Measurements from ENCODE around the gene CNIH1.
"Not testable (repeated sequence)": the region's sequence is repeated elsewhere in the genome, so short reads cannot be mapped to it uniquely, and the experiment has no call there.

Gene CNIH1

GRCh38 chr14:54467280-54467679, 26.1 kb upstream of the CNIH1 start:
- DNase-seq (ENCODE audit: low spot score) = no peak

- no peak for DNase-seq (ENCODE audit: low spot score)
Observed at GRCh38 chr14:54465654-54466053, 24.5 kb upstream of the CNIH1 start.

DNA sequence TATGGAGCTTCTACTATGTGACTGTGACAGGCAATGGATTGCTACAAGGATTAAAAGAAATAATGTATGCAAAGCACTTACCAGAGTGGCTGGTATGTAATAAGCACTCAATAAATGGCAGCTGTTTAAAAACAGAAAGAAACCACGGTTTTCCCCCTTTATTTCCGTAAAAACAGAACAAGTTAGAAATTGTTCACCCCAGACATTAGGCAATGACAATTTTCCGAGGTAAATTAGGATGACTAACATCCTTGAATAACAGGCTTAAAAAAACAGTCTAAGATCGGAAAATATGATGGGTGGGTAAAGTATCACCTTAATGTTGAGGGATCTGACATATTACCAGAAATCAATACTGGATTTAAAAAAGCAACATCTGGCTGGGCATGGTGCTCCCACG, 20.9 kb upstream of the CNIH1 start:
- DNase-seq (ENCODE audit: low spot score) = no peak

DNA sequence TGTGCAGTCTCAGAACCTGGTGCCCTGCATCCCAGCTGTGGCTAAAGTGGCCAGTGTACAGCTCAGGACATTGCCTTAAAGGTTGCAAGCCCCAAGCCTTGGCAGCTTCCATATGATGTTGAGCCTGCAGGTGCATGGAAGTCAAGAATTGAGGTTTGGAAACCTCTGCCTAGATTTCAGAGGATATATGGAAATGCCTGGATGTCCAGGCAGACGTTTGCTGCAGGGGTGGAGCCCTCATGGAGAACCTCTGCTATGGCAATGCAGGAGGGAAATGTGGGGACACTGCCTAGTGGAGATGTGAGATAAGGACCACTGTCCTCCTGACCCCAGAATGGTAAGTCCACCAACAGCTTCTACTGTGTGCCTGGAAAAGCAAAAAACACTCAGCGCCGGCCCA, 17.9 kb upstream of the CNIH1 start:
- no peak for DNase-seq (ENCODE audit: low spot score)

DNA sequence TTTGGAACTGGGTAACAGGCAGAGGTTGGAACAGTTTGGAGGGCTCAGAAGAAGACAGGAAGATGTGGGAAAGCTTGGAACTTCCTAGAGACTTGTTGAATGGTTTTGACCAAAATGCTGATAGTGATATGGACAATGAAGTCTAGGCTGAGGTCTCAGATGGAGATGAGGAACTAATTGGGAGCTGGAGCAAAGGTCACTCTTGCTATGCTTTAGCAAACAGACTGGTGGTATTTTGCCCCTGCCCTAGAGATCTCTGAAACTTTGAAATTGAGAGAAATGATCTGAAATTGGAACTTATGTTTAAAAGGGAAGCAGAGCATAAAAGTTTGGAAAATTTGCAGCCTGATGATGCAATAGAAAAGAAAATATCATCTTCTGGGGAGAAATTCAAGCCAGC, 17.4 kb upstream of the CNIH1 start:
- DNase-seq (ENCODE audit: low spot score) = not testable (repeated sequence)

DNA sequence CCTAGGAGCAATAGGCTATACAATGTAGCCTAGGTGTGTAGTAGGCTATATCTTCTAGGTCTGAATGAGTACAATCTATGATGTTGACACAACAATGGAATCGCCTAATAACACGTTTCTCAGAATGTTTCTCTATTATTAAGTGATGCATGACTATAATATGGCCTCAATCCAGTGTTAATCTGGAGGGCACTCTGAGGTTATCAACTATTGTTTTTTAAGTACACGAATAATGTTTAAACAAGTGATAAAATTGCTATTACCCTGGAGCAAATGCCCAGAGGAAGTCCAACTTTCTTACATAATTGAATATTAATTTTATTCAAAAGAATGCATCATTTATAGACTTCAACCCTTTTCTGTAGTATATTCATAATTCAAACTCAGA, 16.4 kb upstream of the CNIH1 start:
- no peak for DNase-seq (ENCODE audit: low spot score)

GRCh38 chr14:54456820-54457608, 15.8 kb upstream of the CNIH1 start:
- not testable (repeated sequence) for DNase-seq (ENCODE audit: low spot score)

- no peak for DNase-seq (ENCODE audit: low spot score)
Observed at GRCh38 chr14:54455363-54455762, 14.2 kb upstream of the CNIH1 start.

GRCh38 chr14:54453990-54454389, 12.8 kb upstream of the CNIH1 start:
- peak; percentile 60 for DNase-seq (ENCODE audit: low spot score)

- DNase-seq (ENCODE audit: low spot score) = no peak
Observed at GRCh38 chr14:54453252-54453651, 12.1 kb upstream of the CNIH1 start.

DNA sequence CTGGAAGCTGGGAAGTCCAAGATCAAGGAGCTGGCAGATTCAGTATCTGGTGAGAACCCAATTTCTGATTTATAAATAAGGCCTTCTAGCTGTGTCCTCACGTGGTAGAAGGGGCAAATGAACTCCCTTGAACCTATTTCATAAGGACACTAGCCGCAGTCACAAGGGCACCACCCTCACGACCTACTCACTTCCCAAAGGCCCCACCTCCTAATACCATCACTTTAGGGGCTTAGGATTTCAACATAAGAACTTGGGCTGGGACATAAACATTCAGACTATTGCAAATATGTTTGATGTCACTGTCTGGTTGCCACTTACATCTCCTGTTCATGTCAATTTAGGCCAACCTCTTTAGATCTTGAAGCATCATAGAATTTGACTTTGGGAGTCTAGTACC, 10.8 kb upstream of the CNIH1 start:
- DNase-seq (ENCODE audit: low spot score) = no peak

GRCh38 chr14:54451121-54451601, 10.0 kb upstream of the CNIH1 start:
- no peak for DNase-seq (ENCODE audit: low spot score)

DNA sequence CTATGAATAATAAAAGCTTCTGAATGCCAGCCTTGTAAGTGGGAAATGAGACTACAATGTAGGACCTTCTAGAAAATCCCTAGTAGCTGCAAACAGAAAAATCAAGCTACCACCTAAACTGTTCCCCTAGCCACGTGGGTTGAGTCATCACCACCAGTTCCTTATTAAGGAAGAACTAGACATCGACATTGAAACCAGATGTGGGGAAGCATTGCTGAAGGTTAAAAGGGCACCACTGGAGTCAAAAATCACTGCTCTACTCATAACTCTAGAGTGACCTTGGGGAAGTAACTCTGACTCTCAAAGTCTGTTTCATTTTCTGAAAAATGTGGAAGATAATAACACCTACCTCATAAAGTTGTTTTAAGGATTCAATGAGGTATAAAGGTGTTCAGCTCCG, 9.4 kb upstream of the CNIH1 start:
- peak; percentile 76 for DNase-seq (ENCODE audit: low spot score)

GRCh38 chr14:54447231-54447692, 6.1 kb upstream of the CNIH1 start:
- DNase-seq (ENCODE audit: low spot score) = peak; percentile 43

GRCh38 chr14:54446161-54446693, 5.1 kb upstream of the CNIH1 start:
- DNase-seq (ENCODE audit: low spot score) = peak; percentile 16

- DNase-seq (ENCODE audit: low spot score) = peak; percentile 60
Observed at GRCh38 chr14:54444681-54445080, 3.5 kb upstream of the CNIH1 start.

DNA sequence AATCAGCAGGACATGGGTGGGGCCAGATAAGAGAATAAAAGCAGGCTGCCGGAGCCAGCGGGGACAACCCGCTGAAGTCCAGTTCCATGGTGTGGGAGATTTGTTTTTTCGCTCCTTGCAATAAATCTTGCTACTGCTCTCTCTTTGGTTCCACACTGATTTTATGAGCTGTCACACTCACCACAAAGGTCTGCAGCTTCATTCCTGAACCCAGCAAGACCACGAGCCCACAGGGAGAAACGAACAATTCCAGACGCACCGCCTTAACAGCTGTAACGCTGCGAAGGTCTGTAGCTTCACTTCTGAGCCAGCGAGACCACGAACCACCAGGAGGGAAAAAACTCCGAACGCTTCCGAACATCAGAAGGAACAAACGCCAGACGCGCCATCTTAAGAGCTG, 2.8 kb upstream of the CNIH1 start:
- DNase-seq (ENCODE audit: low spot score) = no peak

GRCh38 chr14:54442961-54443360, 1.8 kb upstream of the CNIH1 start:
- not testable (repeated sequence) for DNase-seq (ENCODE audit: low spot score)

DNA sequence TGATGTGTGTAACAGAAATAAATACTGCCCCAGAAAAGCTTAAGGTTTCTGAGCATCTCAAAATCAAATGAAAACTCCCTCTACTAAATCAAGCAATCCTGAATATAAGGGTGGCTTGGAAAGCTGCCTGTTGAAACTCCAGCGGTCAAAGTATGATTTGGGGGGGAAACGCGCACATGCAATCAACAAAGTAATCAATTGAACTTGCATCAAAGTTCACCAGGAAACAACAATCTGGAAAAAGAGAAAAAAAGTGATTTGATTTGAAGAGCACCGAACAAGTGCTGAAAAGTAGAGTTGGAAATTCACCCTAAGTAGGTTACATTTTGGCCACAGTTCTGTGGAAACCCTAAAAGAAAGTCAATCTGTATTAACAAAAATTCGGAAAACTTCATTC, 700 bp downstream of the CNIH1 start:
- peak; percentile 12 for DNase-seq (ENCODE audit: low spot score)

GRCh38 chr14:54440037-54440436, 1.1 kb downstream of the CNIH1 start:
- no peak for DNase-seq (ENCODE audit: low spot score)

- no peak for DNase-seq (ENCODE audit: low spot score)
Observed at GRCh38 chr14:54438703-54439102, 2.5 kb downstream of the CNIH1 start.

DNA sequence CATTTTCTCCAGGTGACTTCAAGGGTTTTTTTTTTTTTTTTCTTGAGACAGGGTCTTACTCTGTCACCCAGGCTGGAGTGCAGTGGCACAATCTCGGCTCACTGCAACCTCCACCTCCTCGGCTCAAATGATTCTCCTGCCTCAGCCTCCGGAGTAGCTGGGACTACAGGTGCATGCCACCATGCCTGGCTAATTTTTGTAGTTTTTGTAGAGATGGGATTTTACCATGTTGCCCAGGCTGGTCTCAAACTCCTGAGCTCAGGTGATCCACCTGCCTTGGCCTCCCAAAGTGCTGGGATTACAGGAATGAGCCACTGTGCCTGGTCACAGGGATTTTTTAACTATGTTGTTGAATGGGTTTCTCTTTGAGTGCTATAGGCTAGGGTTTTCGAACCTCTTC, 3.2 kb downstream of the CNIH1 start:
- DNase-seq (ENCODE audit: low spot score) = not testable (repeated sequence)

GRCh38 chr14:54435500-54435981, 5.6 kb downstream of the CNIH1 start:
- peak; percentile 29 for DNase-seq (ENCODE audit: low spot score)

- no peak for DNase-seq (ENCODE audit: low spot score)
Observed at GRCh38 chr14:54428527-54428926, 12.6 kb downstream of the CNIH1 start.

Measured in GM03348 (cell line).